DMS79 treated with DMSO at 0.1 percent for 48 hours (cell line): ENCODE measurements around the gene CKLF.
"Not testable (repeated sequence)": the region's sequence is repeated elsewhere in the genome, so short reads cannot be mapped to it uniquely, and the experiment has no call there.

ENCODE experiments used
- DNase-seq: peaks from one replicate; lab custom pipeline; 2025; lab: John Stamatoyannopoulos, UW

Gene CKLF

DNA sequence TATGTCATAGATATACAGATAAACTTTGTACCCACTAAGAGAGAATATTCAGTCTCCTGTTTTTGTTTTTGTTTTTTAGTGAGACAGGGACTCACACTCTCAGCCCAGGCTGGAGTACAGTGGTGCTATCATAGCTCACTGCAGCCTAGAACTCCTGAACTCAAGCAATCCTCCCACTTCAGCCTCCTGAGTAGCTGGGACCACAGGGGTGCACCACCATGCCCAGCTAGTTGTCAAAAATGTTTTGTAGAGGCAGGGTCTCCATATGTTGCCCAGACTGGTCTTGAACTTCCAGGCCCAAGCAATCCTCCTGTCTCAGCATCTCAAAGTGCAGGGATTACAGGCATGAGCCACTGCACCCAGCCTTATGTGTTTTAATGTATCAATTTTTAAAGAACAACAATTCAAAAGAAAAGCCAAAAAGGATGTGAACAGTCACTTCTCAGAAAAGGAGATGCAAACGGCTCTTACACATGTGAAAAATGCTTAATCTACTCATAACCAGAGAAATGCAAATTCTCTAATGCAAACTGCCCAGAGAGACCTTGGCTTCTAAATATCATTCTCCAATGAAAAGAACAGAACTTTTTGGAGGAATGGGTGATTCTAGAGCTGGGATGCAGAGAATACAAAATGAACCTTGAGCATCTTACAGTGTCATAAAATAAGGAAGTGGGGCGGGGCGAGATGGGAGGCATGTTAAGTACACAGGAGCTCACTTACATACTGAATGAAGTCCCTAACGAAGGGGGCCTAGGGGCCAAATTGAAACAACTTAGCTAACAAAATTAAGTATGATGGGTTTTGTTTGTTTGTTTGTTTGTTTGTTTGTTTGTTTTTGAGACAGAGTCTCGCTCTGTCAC is 44.8 kb downstream of the CKLF start:
- DNase-seq = no peak

DNA sequence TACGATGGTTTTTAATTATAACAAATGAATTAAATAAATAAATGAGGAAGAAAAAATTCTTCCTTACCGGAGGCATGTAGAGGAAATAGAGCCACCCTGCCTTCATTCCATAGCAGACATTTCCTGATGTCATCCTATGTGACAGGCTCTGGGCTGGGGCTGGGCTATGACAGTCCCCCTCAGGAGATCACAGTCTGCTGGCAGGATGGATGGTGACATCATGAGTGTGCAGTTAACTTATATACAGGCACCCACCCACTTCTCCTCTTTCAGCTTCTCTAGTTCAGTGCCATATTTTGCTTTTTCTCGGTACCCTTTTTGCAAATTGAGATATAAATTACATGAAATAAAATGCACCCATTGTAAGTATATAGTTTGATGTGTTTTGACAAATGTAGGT is 45.7 kb downstream of the CKLF start:
- no peak for DNase-seq

DNA sequence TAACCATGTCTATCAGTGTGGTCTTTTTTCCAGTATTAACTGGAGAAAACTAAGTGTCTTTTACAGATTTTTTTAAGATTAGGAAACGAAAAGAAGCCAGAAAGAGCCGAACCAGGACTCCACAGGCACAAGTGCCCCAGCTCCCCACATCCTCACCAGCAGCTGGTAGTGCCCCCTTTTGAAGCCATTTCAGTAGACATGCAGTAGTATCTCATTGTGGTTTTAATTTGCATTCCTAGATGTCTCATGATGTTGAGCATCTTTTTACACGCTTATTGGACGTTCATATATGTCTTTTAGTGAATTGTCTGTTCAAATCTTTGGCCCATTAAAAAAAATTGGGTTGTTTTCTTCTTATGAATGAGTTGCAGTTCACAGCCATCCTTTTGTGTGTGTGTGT is 47.4 kb downstream of the CKLF start:
- DNase-seq = no peak

- no peak for DNase-seq
Measured at GRCh38 chr16:66600477-66600876, 48.1 kb downstream of the CKLF start.

- DNase-seq = no peak
Measured at GRCh38 chr16:66601471-66601870, 49.1 kb downstream of the CKLF start.

GRCh38 chr16:66603537-66604375 is 51.4 kb downstream of the CKLF start:
- DNase-seq = peak; percentile 42

DNA sequence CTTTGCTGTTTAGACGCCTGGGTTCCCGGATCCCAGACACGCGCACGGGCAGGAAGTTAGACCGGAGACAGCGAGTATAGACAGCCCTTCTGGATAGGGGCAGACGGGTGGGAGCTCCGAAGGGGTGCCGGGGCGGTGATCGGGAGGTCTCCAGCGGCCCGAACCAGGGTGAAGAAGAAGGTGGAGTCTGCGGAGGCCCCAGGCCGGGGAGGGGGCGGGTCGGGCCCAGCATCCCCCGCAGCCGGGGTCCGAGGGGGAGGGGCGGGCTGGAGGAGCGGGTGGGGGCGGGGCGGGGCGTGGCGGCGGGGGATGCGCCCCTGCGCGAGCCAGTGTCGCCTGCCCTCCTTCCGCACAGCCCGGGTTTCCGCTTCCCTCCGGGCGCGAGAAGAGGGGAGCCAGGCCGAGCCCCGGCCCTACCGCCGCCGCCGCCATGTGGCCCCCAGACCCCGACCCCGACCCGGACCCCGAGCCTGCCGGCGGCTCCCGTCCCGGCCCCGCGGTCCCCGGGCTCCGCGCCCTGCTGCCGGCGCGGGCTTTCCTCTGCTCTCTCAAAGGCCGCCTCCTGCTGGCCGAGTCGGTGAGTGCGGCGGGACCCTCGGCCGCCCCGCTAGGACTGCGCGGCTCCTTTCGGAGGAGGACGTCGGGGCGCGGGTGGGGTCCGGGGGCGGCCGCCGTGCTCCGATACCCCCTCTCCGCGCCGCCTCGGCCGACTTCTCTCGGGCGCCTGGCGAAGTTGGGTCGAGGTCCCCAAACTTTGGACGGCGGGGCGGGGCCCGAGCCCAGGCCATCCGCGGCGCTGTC is 52.2 kb downstream of the CKLF start, which contains the start of gene CMTM3:
Gene CMTM3, plus strand, starts transcription at position 329 of the 801 bp plus-strand sequence. Its CDS starts 102 bp downstream, at position 431.
- peak; percentile 26 for DNase-seq

GRCh38 chr16:66605177-66605978 is 53.0 kb downstream of the CKLF start:
- no peak for DNase-seq

GRCh38 chr16:66605979-66606751 is 53.8 kb downstream of the CKLF start:
- DNase-seq = no peak

DNA sequence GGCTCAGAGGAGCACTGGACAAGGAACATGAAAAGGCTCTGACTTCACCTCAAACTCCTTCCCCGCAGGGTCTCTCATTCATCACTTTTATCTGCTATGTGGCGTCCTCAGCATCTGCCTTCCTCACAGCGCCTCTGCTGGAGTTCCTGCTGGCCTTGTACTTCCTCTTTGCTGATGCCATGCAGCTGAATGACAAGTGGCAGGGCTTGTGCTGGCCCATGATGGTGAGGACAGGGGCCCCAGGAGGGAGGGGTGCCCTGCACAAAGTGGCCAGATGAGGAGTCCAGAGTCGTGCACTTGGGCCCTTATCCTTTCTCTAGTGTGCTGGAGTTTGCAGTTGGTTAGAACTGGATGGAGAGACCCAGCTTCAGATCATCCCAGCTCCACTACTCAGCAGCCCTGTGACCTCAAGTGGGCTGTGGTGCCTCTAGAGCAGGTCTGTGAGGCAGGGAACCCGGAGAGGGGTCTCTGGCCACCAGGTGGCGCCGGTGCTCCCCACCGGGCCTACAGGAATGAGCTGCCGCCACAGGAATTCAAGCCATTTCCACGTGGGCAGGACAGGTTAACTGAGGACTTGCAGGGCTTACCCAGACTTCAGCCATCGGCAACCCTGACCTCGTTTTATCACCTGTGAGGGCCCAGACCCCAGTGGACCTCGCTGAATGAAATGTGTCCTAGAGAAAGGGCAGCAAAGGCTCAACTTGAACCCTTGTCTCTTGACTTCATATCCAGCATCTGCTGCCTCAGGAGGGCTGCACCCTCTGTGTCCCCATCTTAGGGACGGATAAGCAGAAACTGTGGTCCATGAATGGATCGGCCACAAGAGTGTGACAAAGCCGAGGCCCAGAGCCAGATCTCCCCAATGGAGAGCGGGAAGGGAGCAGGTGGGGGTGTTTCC is 56.1 kb downstream of the CKLF start:
- peak; percentile 59 for DNase-seq

- DNase-seq = no peak
Measured at GRCh38 chr16:66609139-66609510, 56.7 kb downstream of the CKLF start.

DNA sequence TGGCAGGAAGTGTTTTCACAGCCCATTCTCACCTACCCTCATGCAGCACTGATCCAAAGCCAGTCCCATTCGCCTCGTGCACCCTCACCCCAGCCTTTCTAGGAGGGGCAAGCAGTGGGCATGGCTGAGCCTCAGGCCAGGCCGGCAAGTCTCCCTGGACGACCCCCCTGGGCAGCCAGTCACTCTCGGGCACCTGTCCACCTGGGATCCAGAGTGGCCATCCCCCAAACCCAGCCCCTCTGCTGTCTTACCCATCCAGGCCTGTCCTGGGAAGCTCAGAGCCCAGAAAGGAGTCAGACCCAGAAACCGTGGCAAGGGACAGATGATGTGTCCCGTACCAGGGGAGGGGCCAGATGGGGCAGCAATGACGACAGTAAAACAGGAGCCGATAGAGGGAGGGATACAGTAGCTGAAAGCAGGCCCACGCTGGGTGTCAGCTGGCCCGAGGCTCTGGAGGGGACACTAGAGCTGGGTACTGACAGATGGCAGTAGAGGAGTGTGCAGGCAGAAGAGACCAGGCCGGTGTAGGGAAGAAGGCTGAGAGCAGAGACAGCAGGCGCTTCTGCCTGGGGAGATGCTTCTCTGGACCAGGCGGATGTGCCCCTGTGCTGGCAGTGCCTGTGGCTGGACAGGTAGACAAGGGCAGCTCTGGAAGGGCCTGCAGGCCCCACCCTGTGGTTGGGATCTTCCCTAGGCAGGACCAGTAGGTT is 57.9 kb downstream of the CKLF start:
- DNase-seq = no peak

DNA sequence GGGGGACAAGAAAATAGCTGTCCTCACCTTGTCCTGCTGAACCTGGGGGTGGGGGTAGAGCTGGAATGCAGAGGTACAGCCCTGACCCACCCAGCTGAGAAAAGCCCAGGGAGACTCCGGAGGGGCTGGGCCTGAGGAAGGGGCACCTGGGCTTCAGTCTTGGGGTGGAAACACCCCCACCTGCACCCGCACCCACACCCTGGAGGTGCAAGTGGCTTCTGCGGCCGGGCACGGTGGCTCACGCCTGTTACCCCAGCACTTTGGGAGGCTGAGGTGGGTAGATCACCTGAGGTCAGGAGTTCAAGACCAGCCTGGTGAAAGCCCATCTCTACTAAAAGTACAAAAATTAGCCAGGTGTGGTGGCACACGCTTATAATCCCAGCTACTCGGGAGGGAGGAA is 59.5 kb downstream of the CKLF start:
- not testable (repeated sequence) for DNase-seq

GRCh38 chr16:66612422-66612821 is 60.0 kb downstream of the CKLF start:
- DNase-seq = no peak

DNA sequence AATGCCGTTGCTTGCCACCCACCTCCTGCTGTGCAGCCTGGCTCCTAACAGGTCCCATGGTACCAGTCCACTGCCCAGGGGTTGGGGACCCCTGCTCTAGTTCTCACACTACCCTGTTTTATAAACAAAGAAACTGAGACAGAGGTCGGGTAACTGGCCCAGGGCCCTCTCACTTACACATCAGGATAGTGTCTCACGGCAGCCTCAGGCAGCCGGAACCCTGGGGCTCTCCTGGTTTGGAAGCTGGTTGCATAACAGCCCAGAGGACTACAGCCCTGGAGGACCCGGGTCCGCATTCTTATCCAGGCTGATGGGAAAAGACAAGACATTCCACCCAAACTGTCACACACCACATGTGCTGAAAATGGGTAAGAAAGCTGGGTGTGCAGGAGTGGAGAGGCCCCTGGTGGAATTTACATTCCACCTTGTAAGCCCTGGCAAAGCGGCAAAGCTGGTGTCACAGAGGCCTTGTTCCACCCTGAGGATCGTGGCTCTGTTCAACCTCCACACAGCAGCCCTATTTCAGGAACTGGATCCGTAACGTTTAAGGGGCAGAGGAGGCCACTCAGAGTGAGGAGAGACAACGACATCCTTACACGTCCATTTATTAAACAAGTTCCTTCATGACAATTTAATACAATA is 61.9 kb downstream of the CKLF start:
- no peak for DNase-seq
